ENCODE data around the gene PAK1. TPM values are rescaled to one million over a fixed set of nuclear protein-coding genes. Genes with fewer than 3 reads are reported as not detected.

Gene PAK1
- total RNA-seq, 1 experiment from 2014 or later, result 80.0 TPM

GRCh38 chr11:77287136-77287535 is 186.8 kb downstream of the PAK1 start:
- Histone ChIP-seq H3F3A (ENCODE audit: insufficient read depth, low read depth) (no peaks in the 10 kb centered on the region), H3K4me2 (0 out of 2 replicates have a peak overlapping the region, but pooled peaks have one; percentile 5), H4K20me1 (ENCODE audit: insufficient read depth) (no peaks in the 10 kb centered on the region), H3K9me2 (ENCODE audit: insufficient read depth) (no peaks in the 10 kb centered on the region), H3K36me3 (ENCODE audit: low read depth) (no peaks in the 10 kb centered on the region), H3K4me3 (no peak overlapping the region), H3K4me1 (replicated peaks; ENCODE audit: insufficient read depth) (peaks cover 8% of the 10 kb centered on the region; the same call in 1 of the 2 replicates), H3K9me3 (ENCODE audit: insufficient read depth, low read depth) (no peaks in the 10 kb centered on the region), H3K79me2 (ENCODE audit: low read depth) (no peaks in the 10 kb centered on the region), H2AFZ (no peak overlapping the region), H3K27ac (no peak overlapping the region), H3K27me3 (ENCODE audit: insufficient read depth, low read depth) (no peaks in the 10 kb centered on the region)
- no peak for DNase-seq
- TF ChIP-seq EZH2 (IDR thresholded peaks at IDR 0.05; ENCODE audit: low read depth) (no peak), CTCF (conservative IDR thresholded peaks at IDR 0.05) (no peak)
- intact Hi-C loops (cut with micrococcal nuclease; ENCODE audit: unreplicated experiment), result no loop called here
- no TSS peak for BruUV-seq (replicated peaks)
- ChIA-PET POLR2A (ENCODE audit: unreplicated experiment) (no interaction called here), CTCF (interaction anchor here (0.6 kb wide), 1 partner anchor 301 kb away, joined by 6 read pairs; no protein-coding TSS in a partner anchor)

- no peak for DNase-seq
- Histone ChIP-seq H3K79me2 (ENCODE audit: low read depth) (no peaks in the 10 kb centered on the region), H3K4me3 (no peak overlapping the region), H3K36me3 (ENCODE audit: low read depth) (no peaks in the 10 kb centered on the region), H3K27me3 (ENCODE audit: insufficient read depth, low read depth) (no peaks in the 10 kb centered on the region), H3K4me2 (no peak overlapping the region), H4K20me1 (ENCODE audit: insufficient read depth) (no peaks in the 10 kb centered on the region), H3K9me3 (ENCODE audit: insufficient read depth, low read depth) (peaks cover 12% of the 10 kb centered on the region; the same call in 1 of the 2 replicates), H3F3A (ENCODE audit: insufficient read depth, low read depth) (no peaks in the 10 kb centered on the region), H3K27ac (no peak overlapping the region), H2AFZ (peak overlapping the region; percentile 61; the same call in 1 of the 2 replicates), H3K9me2 (ENCODE audit: insufficient read depth) (no peaks in the 10 kb centered on the region), H3K4me1 (replicated peaks; ENCODE audit: insufficient read depth) (peaks cover 8% of the 10 kb centered on the region; the same call in 1 of the 2 replicates)
- ChIA-PET POLR2A (ENCODE audit: unreplicated experiment) (no interaction called here), CTCF (no interaction called here)
- TF ChIP-seq CTCF (conservative IDR thresholded peaks at IDR 0.05) (no peak), EZH2 (IDR thresholded peaks at IDR 0.05; ENCODE audit: low read depth) (no peak)
- intact Hi-C loops (cut with micrococcal nuclease; ENCODE audit: unreplicated experiment), result no loop called here
- no TSS peak for BruUV-seq (replicated peaks)
These were observed 189.1 kb downstream of the PAK1 start for GRCh38 chr11:77284476-77285468.

- H2AFZ ChIP-seq, result no peak overlapping the region
- POLR2A ChIA-PET (ENCODE audit: unreplicated experiment), result no interaction called here
- no peak for DNase-seq
These were observed 190.8 kb downstream of the PAK1 start for GRCh38 chr11:77283101-77283500.

More at GRCh38 chr11:77283101-77283500, 190.8 kb downstream of the PAK1 start:
- Histone ChIP-seq H3K4me1 (replicated peaks; ENCODE audit: insufficient read depth) (peaks cover 19% of the 10 kb centered on the region), H4K20me1 (ENCODE audit: insufficient read depth) (no peaks in the 10 kb centered on the region), H3K9me2 (ENCODE audit: insufficient read depth) (no peaks in the 10 kb centered on the region), H3K4me3 (no peak overlapping the region), H3K9me3 (ENCODE audit: insufficient read depth, low read depth) (peaks cover 12% of the 10 kb centered on the region; the same call in 1 of the 2 replicates), H3F3A (ENCODE audit: insufficient read depth, low read depth) (no peaks in the 10 kb centered on the region), H3K36me3 (ENCODE audit: low read depth) (no peaks in the 10 kb centered on the region), H3K27ac (no peak overlapping the region), H3K4me2 (no peak overlapping the region), H3K79me2 (ENCODE audit: low read depth) (no peaks in the 10 kb centered on the region), H3K27me3 (ENCODE audit: insufficient read depth, low read depth) (no peaks in the 10 kb centered on the region)
- intact Hi-C loops (cut with micrococcal nuclease; ENCODE audit: unreplicated experiment), result no loop called here
- CTCF ChIA-PET, result no interaction called here
- no TSS peak for BruUV-seq (replicated peaks)
- TF ChIP-seq CTCF (conservative IDR thresholded peaks at IDR 0.05) (no peak), EZH2 (IDR thresholded peaks at IDR 0.05; ENCODE audit: low read depth) (no peak)
